HepG2 (cell line): ENCODE data around the gene SYNGAP1. TPM values are rescaled to one million over a fixed set of nuclear protein-coding genes. Genes with fewer than 3 reads are reported as not detected.
A peak's percentile ranks its signal among the peaks of the same experiment; 100 is the strongest.

Experiments used
- ATF4 ChIP-seq, 2 experiments: fragments of 450-650 bp in 1 of 2; sonication (generic) in 1 of 2; formaldehyde crosslinking; IDR thresholded peaks; 2 replicates each; pipeline versions ENCODE4 v1.5.0 to v1.8.0; 2020 to 2022; ENCODE audit warnings: mild to moderate bottlenecking in 1 of 2, missing genetic modification reagents in 1 of 2
- CBFB ChIP-seq: sonication (generic); formaldehyde crosslinking; IDR thresholded peaks from 2 replicates; pipeline ENCODE4 v1.4.0; 2020; ENCODE audit warnings: missing genetic modification reagents
- CBX1 ChIP-seq: IDR thresholded peaks from one replicate; pipeline ENCODE4 v1.6.1; 2016; ENCODE audit warnings: antibody characterized with exemption, low read depth
- HMG20A ChIP-seq: IDR thresholded peaks from 2 replicates; pipeline ENCODE4 v1.6.1; 2016; ENCODE audit warnings: borderline replicate concordance
- MED13 ChIP-seq: sonication (generic); formaldehyde crosslinking; IDR thresholded peaks from 2 replicates; pipeline ENCODE4 v1.5.0; 2020; ENCODE audit warnings: missing genetic modification reagents
- NFE2 ChIP-seq: sonication (generic); formaldehyde crosslinking; IDR thresholded peaks from 2 replicates; pipeline ENCODE4 v1.4.0; 2020; ENCODE audit warnings: missing genetic modification reagents
- NONO ChIP-seq, 2 experiments: fragments of 450-650 bp in 1 of 2; sonication (generic) in 1 of 2; formaldehyde crosslinking in 1 of 2; IDR thresholded peaks in 1 of 2; conservative IDR thresholded peaks in 1 of 2; 2 replicates each; pipeline versions ENCODE4 v1.6.1 to v1.8.0; 2017 to 2022; ENCODE audit warnings: mild to moderate bottlenecking in 1 of 2, missing genetic modification reagents in 1 of 2, moderate library complexity in 1 of 2
- SALL1 ChIP-seq: sonication (generic); formaldehyde crosslinking; IDR thresholded peaks from 2 replicates; pipeline ENCODE4 v1.8.0; 2022; ENCODE audit warnings: mild to moderate bottlenecking, missing genetic modification reagents
- TERF1 ChIP-seq: sonication (generic); formaldehyde crosslinking; IDR thresholded peaks from 2 replicates; pipeline ENCODE4 v1.8.0; 2022; ENCODE audit warnings: mild to moderate bottlenecking, missing genetic modification reagents, moderate library complexity
- THAP9 ChIP-seq: sonication (generic); formaldehyde crosslinking; IDR thresholded peaks from 2 replicates; pipeline ENCODE4; 2020; ENCODE audit warnings: missing genetic modification reagents, mild to moderate bottlenecking, borderline replicate concordance
- ZKSCAN1 ChIP-seq: fragments of 150-350 bp; IDR thresholded peaks from 2 replicates; pipeline ENCODE4 v1.6.1; 2014; ENCODE audit warnings: low read length
- ZNF17 ChIP-seq: sonication (generic); formaldehyde crosslinking; IDR thresholded peaks from 2 replicates; pipeline ENCODE4 v1.5.0; 2020; ENCODE audit warnings: mild to moderate bottlenecking, missing genetic modification reagents
- ZNF609 ChIP-seq: sonication (generic); formaldehyde crosslinking; IDR thresholded peaks from 2 replicates; pipeline ENCODE4 v1.4.0; 2020; ENCODE audit warnings: mild to moderate bottlenecking, missing genetic modification reagents, borderline replicate concordance
- ZNF781 ChIP-seq: sonication (generic); formaldehyde crosslinking; IDR thresholded peaks from 2 replicates; pipeline ENCODE4 v1.5.1; 2020; ENCODE audit warnings: borderline replicate concordance, mild to moderate bottlenecking, missing genetic modification reagents; ENCODE audit errors: not compliant biosample characterization
- ZNF841 ChIP-seq: sonication (generic); formaldehyde crosslinking; IDR thresholded peaks from 2 replicates; pipeline ENCODE4 v1.8.1; 2023; ENCODE audit warnings: missing genetic modification reagents, borderline replicate concordance
- ZNF878 ChIP-seq: sonication (generic); formaldehyde crosslinking; IDR thresholded peaks from 2 replicates; pipeline ENCODE4 v1.8.1; 2023; ENCODE audit warnings: mild to moderate bottlenecking, missing genetic modification reagents, moderate library complexity
- ZSCAN21 ChIP-seq: sonication (generic); formaldehyde crosslinking; IDR thresholded peaks from 2 replicates; pipeline ENCODE4 v1.8.0; 2022; ENCODE audit warnings: mild to moderate bottlenecking, missing genetic modification reagents, moderate library complexity, borderline replicate concordance
- polyA plus RNA-seq, 8 experiments: library from polyadenylated mRNA; depleted of rRNA in 3 of 8; stranded (reverse) in 7 of 8; unstranded in 1 of 8; fragments of >200 nt; fragmentation: Illumina TruSeq in 4 of 8; extraction: Trizol in 4 of 8; gene quantifications; 2 replicates each; pipeline versions ENCODE4 v1.2.1 to v1.2.3, GENCODE V29; 2011 to 2016; ENCODE audit warnings: low read depth in 4 of 8, missing spikeins in 1 of 8, mixed read lengths in 1 of 8; ENCODE audit not compliant: insufficient read depth in 1 of 8
- total RNA-seq, 5 experiments: library from RNA; depleted of rRNA; stranded (reverse); fragments of >200 nt; fragmentation: Illumina TruSeq; extraction: Trizol; gene quantifications; 2 replicates each; pipeline ENCODE4 v1.2.3, GENCODE V29; 2016; ENCODE audit warnings: low read depth in 1 of 5

Gene SYNGAP1
- total and polyA plus RNA-seq, 2 of the 13 experiments (the other 11 are each of a cell fraction or from before 2014, with no cell fraction given) = 0.75 to 1.1 TPM

- TF ChIP-seq ATF4 (CRISPR knock-in tag; IDR thresholded peaks at IDR 0.05) (no peak), NFE2 (CRISPR knock-in tag) (no peak), CBX1 (no peak), ZNF17 (CRISPR knock-in tag) (0 out of 2 replicates have a peak, but pooled peaks have one; percentile 47), ZKSCAN1 (no peak), ZSCAN21 (peak; percentile 9; the same call in 1 of the 2 replicates), ZNF841 (CRISPR knock-in tag) (no peak), HMG20A (CRISPR knock-in tag) (no peak; the same call in 1 of the 2 replicates), ZNF781 (CRISPR knock-in tag) (no peak), MED13 (CRISPR knock-in tag) (no peak), NONO (IDR thresholded peaks at IDR 0.05) (no peak), NONO (CRISPR knock-in tag; conservative IDR thresholded peaks at IDR 0.05) (no peak), CBFB (no peak), TERF1 (CRISPR knock-in tag) (no peak), THAP9 (CRISPR knock-in tag) (no peak), ZNF609 (CRISPR knock-in tag) (peak; percentile 9; the same call in 1 of the 2 replicates), ZNF878 (CRISPR knock-in tag) (0 out of 2 replicates have a peak, but pooled peaks have one; percentile 30), SALL1 (CRISPR knock-in tag) (no peak)
These were observed 2.5 kb upstream of the SYNGAP1 start (continued) for GRCh38 chr6:33417128-33417902.
